ENCODE data around the gene SPIC.

DNA sequence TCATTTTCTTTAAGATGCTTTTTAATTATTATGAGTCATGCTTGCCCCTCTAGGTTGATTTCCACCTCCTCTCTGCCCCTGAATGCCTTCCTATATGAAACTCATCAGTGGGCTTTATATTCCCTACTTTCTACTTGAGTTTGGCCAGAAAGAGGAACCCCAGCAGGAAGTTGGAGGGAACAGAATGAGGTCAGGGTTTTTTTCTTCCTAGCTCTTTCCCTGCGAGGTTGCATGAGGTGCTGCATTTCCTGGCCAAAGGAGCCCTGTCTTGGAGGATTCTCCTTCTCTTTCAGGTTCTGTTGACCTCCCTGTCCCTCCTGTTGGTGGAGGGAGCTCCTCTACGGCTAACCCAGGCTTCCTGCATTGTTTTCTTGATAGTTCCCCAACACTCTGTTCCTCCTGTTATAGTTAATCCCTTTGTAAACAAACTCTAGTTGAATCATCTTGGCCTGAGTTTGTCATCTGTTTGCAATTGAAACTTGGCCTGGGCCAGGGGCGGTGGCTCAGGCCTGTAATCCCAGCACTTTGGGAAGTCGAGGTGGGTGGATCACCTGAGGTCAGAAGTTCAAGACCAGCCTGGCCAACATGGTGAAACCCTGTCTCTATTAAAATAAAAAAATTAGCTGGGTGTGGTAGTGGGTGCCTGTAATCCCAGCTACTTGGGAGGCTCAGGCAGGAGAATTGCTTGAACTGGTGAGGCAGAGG is 15.3 kb upstream of the SPIC start:
- TF ChIP-seq, protein P1, sequence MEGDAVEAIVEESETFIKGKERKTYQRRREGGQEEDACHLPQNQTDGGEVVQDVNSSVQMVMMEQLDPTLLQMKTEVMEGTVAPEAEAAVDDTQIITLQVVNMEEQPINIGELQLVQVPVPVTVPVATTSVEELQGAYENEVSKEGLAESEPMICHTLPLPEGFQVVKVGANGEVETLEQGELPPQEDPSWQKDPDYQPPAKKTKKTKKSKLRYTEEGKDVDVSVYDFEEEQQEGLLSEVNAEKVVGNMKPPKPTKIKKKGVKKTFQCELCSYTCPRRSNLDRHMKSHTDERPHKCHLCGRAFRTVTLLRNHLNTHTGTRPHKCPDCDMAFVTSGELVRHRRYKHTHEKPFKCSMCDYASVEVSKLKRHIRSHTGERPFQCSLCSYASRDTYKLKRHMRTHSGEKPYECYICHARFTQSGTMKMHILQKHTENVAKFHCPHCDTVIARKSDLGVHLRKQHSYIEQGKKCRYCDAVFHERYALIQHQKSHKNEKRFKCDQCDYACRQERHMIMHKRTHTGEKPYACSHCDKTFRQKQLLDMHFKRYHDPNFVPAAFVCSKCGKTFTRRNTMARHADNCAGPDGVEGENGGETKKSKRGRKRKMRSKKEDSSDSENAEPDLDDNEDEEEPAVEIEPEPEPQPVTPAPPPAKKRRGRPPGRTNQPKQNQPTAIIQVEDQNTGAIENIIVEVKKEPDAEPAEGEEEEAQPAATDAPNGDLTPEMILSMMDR (IDR thresholded peaks at IDR 0.05) = no peak
- TF ChIP-seq POLR2A (IDR thresholded peaks at IDR 0.05) (no peak), EP300 (IDR thresholded peaks at IDR 0.05) (no peak), POLR2AphosphoS5 (IDR thresholded peaks at IDR 0.05) (no peak)

All from sigmoid colon (tissue), 4 donors.